Endothelial cell of umbilical vein (primary cell): ENCODE results near the gene DMRT1.

Experiments
- CTCF ChIP-seq, 2 donors: IDR thresholded peaks; 1 replicate in 1 of 2; 2 replicates in 1 of 2; pipeline ENCODE4 v1.5.1; 2011; ENCODE audit warnings: low read length in 2 of 2, mild to moderate bottlenecking in 2 of 2, moderate library complexity in 2 of 2, control low read depth in 1 of 2, inconsistent platforms in 1 of 2, low read depth in 1 of 2; ENCODE audit not compliant: insufficient read depth in 1 of 2; ENCODE audit errors: extremely low read depth in 1 of 2
- EZH2 ChIP-seq: IDR thresholded peaks from 2 replicates; pipeline ENCODE4 v1.6.1; 2012; ENCODE audit warnings: borderline replicate concordance, low read depth, mild to moderate bottlenecking, moderate library complexity, low read length, inconsistent platforms; ENCODE audit not compliant: severe bottlenecking
- JUN ChIP-seq: IDR thresholded peaks from 2 replicates; pipeline ENCODE4 v1.6.1; 2011; ENCODE audit warnings: borderline replicate concordance, low read depth; ENCODE audit not compliant: insufficient read length, insufficient read depth
- MAX ChIP-seq: IDR thresholded peaks from 2 replicates; pipeline ENCODE4 v1.6.1; 2011; ENCODE audit not compliant: insufficient read depth, insufficient read length
- MYC ChIP-seq: IDR thresholded peaks from one replicate; pipeline ENCODE4 v1.6.1; 2011; ENCODE audit warnings: mild to moderate bottlenecking, low read depth, low read length
- POLR2A ChIP-seq: IDR thresholded peaks from 2 replicates; pipeline ENCODE4 v1.6.1; 2012; ENCODE audit warnings: low read depth, mild to moderate bottlenecking, control low read depth, low read length
- POLR2AphosphoS5 ChIP-seq: IDR thresholded peaks from 2 replicates; pipeline ENCODE4 v1.6.1; 2012; ENCODE audit warnings: low read depth, mild to moderate bottlenecking, control low read depth, low read length, moderate library complexity; ENCODE audit not compliant: insufficient read depth

- TF ChIP-seq CTCF (IDR thresholded peaks at IDR 0.05; ENCODE audit: extremely low read depth in 1 of 2, insufficient read depth in 1 of 2, low read depth in 1 of 2, low read length in 2 of 2) (no peak), JUN (no peak), POLR2AphosphoS5 (no peak), POLR2A (no peak), EZH2 (no peak), MAX (no peak), MYC (no peak)
Measured at GRCh38 chr9:959914-960313, 118.4 kb downstream of the DMRT1 start.
